Trophoblast cell (in vitro differentiated cells and primary cell): ENCODE data around the gene NIFK.

Experiments used
- DNase-seq, 2 donors: peaks; one replicate each; pipeline ENCODE4 v3.0.0-alpha.2; 2016
- H2AFZ ChIP-seq: 2 replicates; pipeline ENCODE4 v1.6.1; 2013; ENCODE audit warnings: low read length, moderate library complexity, mild to moderate bottlenecking; ENCODE audit not compliant: insufficient read depth, poor library complexity
- H2AK5ac ChIP-seq: 2 replicates; pipeline ENCODE4 v1.6.1; 2013; ENCODE audit warnings: mild to moderate bottlenecking, low read length
- H2BK120ac ChIP-seq: 2 replicates; pipeline ENCODE4 v1.6.1; 2013; ENCODE audit warnings: low read length, mild to moderate bottlenecking, moderate library complexity; ENCODE audit not compliant: insufficient read depth, poor library complexity
- H2BK12ac ChIP-seq: 2 replicates; pipeline ENCODE4 v1.6.1; 2013; ENCODE audit warnings: mild to moderate bottlenecking, low read length, moderate library complexity
- H2BK5ac ChIP-seq: 2 replicates; pipeline ENCODE4 v1.6.1; 2013; ENCODE audit warnings: low read length, low read depth, moderate library complexity, mild to moderate bottlenecking; ENCODE audit not compliant: poor library complexity
- H3K14ac ChIP-seq: 2 replicates; pipeline ENCODE4 v1.6.1; 2013; ENCODE audit warnings: mild to moderate bottlenecking, low read length
- H3K18ac ChIP-seq: 2 replicates; pipeline ENCODE4 v1.6.1; 2013; ENCODE audit warnings: mild to moderate bottlenecking, low read length
- H3K23ac ChIP-seq: 2 replicates; pipeline ENCODE4 v1.6.1; 2013; ENCODE audit warnings: low read length
- H3K27ac ChIP-seq: 2 replicates; pipeline ENCODE4 v1.5.1; 2013; ENCODE audit warnings: low read depth, mild to moderate bottlenecking, inconsistent platforms, low read length, moderate library complexity
- H3K27me3 ChIP-seq: 2 replicates; pipeline ENCODE4 v1.6.1; 2013; ENCODE audit warnings: inconsistent platforms, mild to moderate bottlenecking, low read length, moderate library complexity; ENCODE audit not compliant: insufficient read depth
- H3K36me3 ChIP-seq, 2 experiments: 1 replicate in 1 of 2; 2 replicates in 1 of 2; pipeline ENCODE4 v1.6.1; 2013; ENCODE audit warnings: low read length in 2 of 2, mild to moderate bottlenecking in 2 of 2, moderate library complexity in 1 of 2; ENCODE audit not compliant: insufficient read depth in 2 of 2, control insufficient read depth in 1 of 2
- H3K4ac ChIP-seq: 2 replicates; pipeline ENCODE4 v1.6.1; 2013; ENCODE audit warnings: low read depth, mild to moderate bottlenecking, low read length, moderate library complexity
- H3K4me1 ChIP-seq, 2 experiments: 1 replicate in 1 of 2; 2 replicates in 1 of 2; pipeline ENCODE4 v1.6.1; 2013; ENCODE audit warnings: low read length in 2 of 2, mild to moderate bottlenecking in 2 of 2, moderate library complexity in 1 of 2; ENCODE audit not compliant: insufficient read depth in 2 of 2, control insufficient read depth in 1 of 2
- H3K4me2 ChIP-seq: 2 replicates; pipeline ENCODE4 v1.6.1; 2013; ENCODE audit warnings: inconsistent platforms, mild to moderate bottlenecking, low read length, moderate library complexity
- H3K4me3 ChIP-seq: 2 replicates; pipeline ENCODE4 v1.5.1; 2013; ENCODE audit warnings: mild to moderate bottlenecking, low read depth, low read length, inconsistent platforms
- H3K79me1 ChIP-seq: one replicate; pipeline ENCODE4 v1.6.1; 2013; ENCODE audit warnings: low read length
- H3K79me2 ChIP-seq: 2 replicates; pipeline ENCODE4 v1.6.1; 2013; ENCODE audit warnings: low read length, mild to moderate bottlenecking; ENCODE audit not compliant: control insufficient read depth, insufficient read depth, poor library complexity
- H3K9ac ChIP-seq: 2 replicates; pipeline ENCODE4 v1.6.1; 2013; ENCODE audit warnings: mild to moderate bottlenecking, low read length
- H3K9me3 ChIP-seq: 2 replicates; pipeline ENCODE4 v1.6.1; 2013; ENCODE audit warnings: low read depth, mild to moderate bottlenecking, control low read depth, inconsistent platforms, low read length; ENCODE audit not compliant: insufficient read depth
- H4K12ac ChIP-seq: 2 replicates; pipeline ENCODE4 v1.6.1; 2013; ENCODE audit warnings: low read depth, mild to moderate bottlenecking, low read length, moderate library complexity
- H4K8ac ChIP-seq: 2 replicates; pipeline ENCODE4 v1.6.1; 2013; ENCODE audit warnings: low read depth, mild to moderate bottlenecking, low read length, moderate library complexity
- H4K91ac ChIP-seq: one replicate; pipeline ENCODE4 v1.6.1; 2013; ENCODE audit warnings: low read depth, mild to moderate bottlenecking, low read length, moderate library complexity
- WGBS: extraction: QIAGEN DNeasy Blood & Tissue Kit; methylation state at CpG from one replicate; pipeline ENCODE4 v1.1.7; 2013; ENCODE audit warnings: missing lambda C conversion rate; ENCODE audit not compliant: insufficient read length, insufficient coverage; ENCODE audit errors: extremely low coverage; 5-methylcytosine and 5-hydroxymethylcytosine counted together

NIFK gene

DNA sequence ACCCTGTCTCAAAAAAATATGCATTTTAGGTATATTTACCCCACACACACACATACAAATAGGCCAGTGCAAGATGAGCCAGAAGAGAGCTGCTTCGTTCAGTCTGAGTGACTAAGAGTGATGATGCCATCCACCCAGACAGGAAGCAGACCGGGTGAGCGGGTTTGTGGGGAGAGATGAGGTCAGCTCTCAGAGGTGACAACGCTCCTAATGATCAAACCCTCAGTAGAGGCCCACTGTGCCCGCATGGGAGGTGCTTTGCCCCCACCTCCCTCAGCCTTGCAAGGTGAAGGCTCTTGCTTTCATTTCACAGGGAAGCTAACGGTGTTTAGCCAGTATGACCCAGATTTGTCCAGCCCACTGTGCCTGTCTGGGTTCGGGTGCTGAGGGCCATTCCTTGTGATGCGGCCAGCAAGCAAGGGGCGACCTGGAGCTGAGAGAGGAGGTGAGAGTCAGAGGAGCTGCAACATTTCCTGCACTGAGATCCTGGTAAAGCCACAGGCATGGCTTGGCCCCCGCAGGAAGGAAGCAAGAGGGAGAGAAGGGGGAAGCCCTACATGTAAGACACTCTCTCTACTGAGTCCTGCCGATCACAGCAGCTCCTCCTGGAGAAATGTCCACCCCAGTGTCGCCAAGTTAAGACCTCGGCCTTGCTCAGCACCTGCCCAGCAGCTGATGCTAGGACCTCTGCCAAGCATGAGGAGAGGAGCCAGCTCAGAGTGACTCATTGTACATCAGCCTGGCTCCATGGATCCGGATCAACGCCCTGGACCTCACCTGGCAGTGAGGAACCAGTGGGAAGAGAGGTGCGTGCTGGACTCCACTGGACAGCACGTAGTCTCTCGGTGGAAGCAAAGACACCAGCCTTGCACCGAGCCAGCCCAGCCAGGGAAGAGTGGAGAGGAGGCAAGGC, 37.0 kb downstream of the NIFK start:
- peak overlapping the region; percentile 40 for H2AK5ac ChIP-seq
- no peak overlapping the region for H2BK120ac ChIP-seq
- H4K91ac ChIP-seq: no peak overlapping the region
- H3K9me3 ChIP-seq: no peaks in the 10 kb centered on the region
- no peak overlapping the region for H2BK5ac ChIP-seq
- no peak overlapping the region for H3K23ac ChIP-seq
- no CpG with 5 or more reads among the region's 19 CpGs for WGBS
- no peak overlapping the region for H3K14ac ChIP-seq
- no peak overlapping the region for H3K4me3 ChIP-seq
- peak; percentile 97 to 98 for DNase-seq
- no peaks in the 10 kb centered on the region for H3K79me2 ChIP-seq
- no peaks in the 10 kb centered on the region for H3K79me1 ChIP-seq
- H3K4ac ChIP-seq: no peak overlapping the region
- H3K36me3 ChIP-seq: no peaks in the 10 kb centered on the region
- no peak overlapping the region for H3K4me2 ChIP-seq
- H3K27me3 ChIP-seq: no peaks in the 10 kb centered on the region
- H4K12ac ChIP-seq: no peak overlapping the region
- H2AFZ ChIP-seq: no peak overlapping the region
- no peak overlapping the region for H3K18ac ChIP-seq
- H3K9ac ChIP-seq: no peak overlapping the region
- H2BK12ac ChIP-seq: no peak overlapping the region
- H3K27ac ChIP-seq: no peak overlapping the region
- H4K8ac ChIP-seq: no peak overlapping the region
- H3K4me1 ChIP-seq: peaks cover 8 to 13% of the 10 kb centered on the region in 2 experiments

DNA sequence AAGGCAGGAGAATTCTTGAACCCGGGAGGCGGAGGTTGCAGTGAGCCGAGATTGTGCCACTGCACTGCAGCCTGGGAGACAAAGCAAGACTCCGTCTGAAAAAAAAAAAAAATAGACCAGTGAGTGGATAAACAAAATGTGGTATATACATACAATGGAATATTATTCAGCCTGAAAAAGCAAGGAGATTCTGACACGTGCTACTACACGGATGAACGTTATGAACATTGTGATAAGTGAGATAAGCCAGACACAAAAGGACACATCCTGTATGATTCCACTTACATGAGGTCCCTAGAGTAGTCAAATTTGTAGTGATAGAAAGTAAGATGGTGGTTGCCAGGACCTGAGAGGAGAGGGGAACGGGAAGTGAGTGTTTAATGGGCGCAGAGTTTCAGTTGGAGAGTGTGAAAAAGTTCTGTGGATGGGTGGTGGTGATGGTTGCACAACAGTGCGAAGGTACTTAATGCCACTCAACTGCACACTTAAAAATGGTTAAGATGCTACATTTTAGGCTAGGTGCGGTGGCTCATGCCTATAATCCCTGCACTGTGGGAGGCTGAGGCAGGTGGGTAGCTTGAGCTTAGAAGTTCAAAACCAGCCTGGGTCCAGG, 38.3 kb downstream of the NIFK start:
- Histone ChIP-seq H3K4ac (no peak overlapping the region), H4K91ac (no peak overlapping the region), H4K12ac (no peak overlapping the region), H2AK5ac (no peak overlapping the region), H3K27ac (no peak overlapping the region), H3K79me1 (no peaks in the 10 kb centered on the region), H3K14ac (no peak overlapping the region), H3K27me3 (no peaks in the 10 kb centered on the region), H3K4me3 (no peak overlapping the region), H3K9ac (no peak overlapping the region), H3K79me2 (no peaks in the 10 kb centered on the region), H3K4me2 (no peak overlapping the region), H3K23ac (no peak overlapping the region), H2BK120ac (no peak overlapping the region), H3K36me3 (no peaks in the 10 kb centered on the region), H3K9me3 (no peaks in the 10 kb centered on the region), H2BK5ac (no peak overlapping the region), H2BK12ac (no peak overlapping the region), H4K8ac (no peak overlapping the region), H3K4me1 (peaks cover 8 to 13% of the 10 kb centered on the region in 2 experiments), H3K18ac (no peak overlapping the region), H2AFZ (no peak overlapping the region)
- no peak for DNase-seq
- 100% methylated on average over 1 of the region's 11 CpGs for WGBS

GRCh38 chr2:121697108-121697631, 39.5 kb downstream of the NIFK start:
- Histone ChIP-seq H4K8ac (no peak overlapping the region), H3K79me1 (no peaks in the 10 kb centered on the region), H3K9me3 (no peaks in the 10 kb centered on the region), H2AK5ac (no peak overlapping the region), H3K4ac (no peak overlapping the region), H3K36me3 (no peaks in the 10 kb centered on the region), H3K27me3 (no peaks in the 10 kb centered on the region), H3K14ac (no peak overlapping the region), H3K27ac (no peak overlapping the region), H3K18ac (no peak overlapping the region), H2BK12ac (no peak overlapping the region), H4K12ac (no peak overlapping the region), H4K91ac (no peak overlapping the region), H3K4me1 (peaks cover 8 to 13% of the 10 kb centered on the region in 2 experiments), H2AFZ (no peak overlapping the region), H3K9ac (no peak overlapping the region), H2BK5ac (no peak overlapping the region), H3K23ac (no peak overlapping the region), H2BK120ac (no peak overlapping the region), H3K4me3 (no peak overlapping the region), H3K4me2 (no peak overlapping the region), H3K79me2 (no peaks in the 10 kb centered on the region)
- DNase-seq: no peak
- WGBS: no CpG with 5 or more reads among the region's 4 CpGs

DNA sequence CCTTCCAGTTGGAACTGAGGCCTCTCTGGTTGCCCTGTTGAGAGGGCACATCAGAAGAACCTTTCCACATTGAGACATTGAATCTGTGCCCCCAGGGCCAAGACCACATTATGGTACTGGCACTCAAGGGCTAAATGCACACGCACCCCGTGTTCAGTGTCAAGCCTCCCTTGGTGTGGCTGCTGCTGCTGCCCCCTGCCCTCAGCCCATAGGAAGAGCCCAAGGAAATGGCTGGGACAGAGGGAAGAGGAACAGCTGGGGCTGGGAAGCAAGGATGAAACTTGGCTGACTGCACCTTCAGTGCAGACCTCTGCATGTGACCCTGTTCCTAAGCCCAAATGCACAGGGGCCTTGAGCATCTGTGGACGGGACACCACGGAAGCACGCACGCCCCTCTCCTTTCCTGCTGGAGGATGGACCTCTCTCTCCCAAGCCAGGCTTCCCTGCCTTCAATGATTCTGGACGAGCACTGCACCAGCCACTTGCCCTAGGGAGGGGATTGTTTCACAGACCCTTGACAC, 40.2 kb downstream of the NIFK start:
- no peak overlapping the region for H2BK120ac ChIP-seq
- no peak overlapping the region for H3K4ac ChIP-seq
- H3K27me3 ChIP-seq: no peaks in the 10 kb centered on the region
- H4K12ac ChIP-seq: no peak overlapping the region
- no peak overlapping the region for H3K23ac ChIP-seq
- no peak overlapping the region for H2BK5ac ChIP-seq
- no peak for DNase-seq
- no CpG with 5 or more reads among the region's 7 CpGs for WGBS
- H4K8ac ChIP-seq: no peak overlapping the region
- no peaks in the 10 kb centered on the region for H3K36me3 ChIP-seq
- H3K79me2 ChIP-seq: no peaks in the 10 kb centered on the region
- no peaks in the 10 kb centered on the region for H3K79me1 ChIP-seq
- H3K4me2 ChIP-seq: no peak overlapping the region
- peaks cover 8 to 13% of the 10 kb centered on the region in 2 experiments for H3K4me1 ChIP-seq
- no peak overlapping the region for H3K14ac ChIP-seq
- H3K18ac ChIP-seq: no peak overlapping the region
- H2BK12ac ChIP-seq: no peak overlapping the region
- H3K27ac ChIP-seq: no peak overlapping the region
- H4K91ac ChIP-seq: no peak overlapping the region
- no peak overlapping the region for H2AK5ac ChIP-seq
- H2AFZ ChIP-seq: no peak overlapping the region
- no peaks in the 10 kb centered on the region for H3K9me3 ChIP-seq
- no peak overlapping the region for H3K4me3 ChIP-seq
- H3K9ac ChIP-seq: no peak overlapping the region
